Vagina (tissue), 2 donors: Measurements from ENCODE around the gene ZNF524.

Experiments
- CTCF ChIP-seq, 3 experiments: fragments of 450-650 bp in 2 of 3; fragments of 200-600 bp in 1 of 3; sonication (generic) in 1 of 3; IDR thresholded peaks; one replicate each; pipeline ENCODE4 v1.5.1; 2017 to 2019; ENCODE audit warnings: antibody characterized with exemption in 3 of 3, mild to moderate bottlenecking in 2 of 3, moderate library complexity in 2 of 3
- POLR2A ChIP-seq, 2 donors: fragments of 450-650 bp; IDR thresholded peaks; one replicate each; pipeline ENCODE4 v1.6.1; 2017; ENCODE audit warnings: antibody characterized with exemption in 2 of 2, mild to moderate bottlenecking in 2 of 2, moderate library complexity in 2 of 2

- TF ChIP-seq CTCF (IDR thresholded peaks at IDR 0.05) (no peak), POLR2A (IDR thresholded peaks at IDR 0.05) (no peak)
These were observed 7.5 kb upstream of the ZNF524 start for GRCh38 chr19:55592391-55593090.
